ENCODE results near the gene IFNA13.

Gene IFNA13

DNA sequence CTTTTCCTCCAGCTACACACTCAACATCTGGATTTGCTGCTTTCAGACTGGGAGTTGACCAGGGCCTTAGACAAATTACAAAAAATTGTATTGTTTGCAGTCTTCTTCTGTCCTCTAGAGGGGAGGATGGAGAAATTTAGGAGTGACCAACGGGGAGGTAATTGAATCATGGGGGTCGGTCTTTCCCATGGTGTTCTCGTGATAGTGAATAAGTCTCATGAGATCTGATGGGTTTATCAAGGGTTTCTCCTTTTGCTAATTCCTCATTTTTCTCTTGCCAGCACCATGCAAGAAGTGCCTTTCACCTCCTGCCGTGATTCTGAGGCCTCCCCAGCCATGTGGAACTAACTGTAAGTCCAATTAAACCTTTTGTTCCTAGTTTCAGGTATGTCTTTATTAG, 45.3 kb upstream of the IFNA13 start:
- Histone ChIP-seq H3K14ac (ENCODE audit: low read length in 2 of 2) (no peak overlapping the region), H4K91ac (ENCODE audit: low read length) (no peak overlapping the region), H2BK12ac (ENCODE audit: low read length in 2 of 2) (no peak overlapping the region), H3K18ac (ENCODE audit: low read depth in 1 of 2, low read length in 2 of 2) (no peak overlapping the region), H3K9ac (ENCODE audit: low read length) (no peak overlapping the region), H3K9me3 (ENCODE audit: control insufficient read depth, low read length) (no peaks in the 10 kb centered on the region), H2AK5ac (ENCODE audit: low read length, severe bottlenecking) (no peak overlapping the region), H4K8ac (ENCODE audit: low read length) (no peak overlapping the region), H3K27ac (ENCODE audit: low read length, poor library complexity, severe bottlenecking) (no peak overlapping the region), H3K36me3 (ENCODE audit: control insufficient read depth in 1 of 2, insufficient read depth in 2 of 2, low read depth in 1 of 2, low read length in 2 of 2) (no peaks in the 10 kb centered on the region), H2BK15ac (ENCODE audit: low read depth, poor library complexity, severe bottlenecking) (no peak overlapping the region), H3K4me2 (ENCODE audit: low read length, poor library complexity, severe bottlenecking) (no peak overlapping the region), H2AFZ (ENCODE audit: low read depth, low read length) (no peak overlapping the region), H2BK120ac (ENCODE audit: low read depth, low read length) (no peak overlapping the region), H3K23ac (ENCODE audit: low read length in 2 of 2) (no peak overlapping the region), H3K79me1 (replicated peaks; ENCODE audit: low read length, poor library complexity, severe bottlenecking) (no peaks in the 10 kb centered on the region), H3K4ac (ENCODE audit: low read depth in 1 of 2, low read length in 2 of 2) (no peak overlapping the region), H3K4me1 (ENCODE audit: control insufficient read depth, insufficient read depth, low read depth, low read length) (peaks cover 2% of the 10 kb centered on the region), H3K4me3 (ENCODE audit: insufficient read depth in 1 of 2, low read depth in 1 of 2, low read length in 2 of 2) (no peak overlapping the region), H2BK5ac (ENCODE audit: low read depth, low read length, poor library complexity, severe bottlenecking) (no peak overlapping the region), H3K27me3 (ENCODE audit: control insufficient read depth in 1 of 2, insufficient read depth in 1 of 2, low read length in 2 of 2) (no peaks in the 10 kb centered on the region)
- WGBS, result 63% methylated on average over 4 of the region's 4 CpGs
- DNase-seq, result no peak

DNA sequence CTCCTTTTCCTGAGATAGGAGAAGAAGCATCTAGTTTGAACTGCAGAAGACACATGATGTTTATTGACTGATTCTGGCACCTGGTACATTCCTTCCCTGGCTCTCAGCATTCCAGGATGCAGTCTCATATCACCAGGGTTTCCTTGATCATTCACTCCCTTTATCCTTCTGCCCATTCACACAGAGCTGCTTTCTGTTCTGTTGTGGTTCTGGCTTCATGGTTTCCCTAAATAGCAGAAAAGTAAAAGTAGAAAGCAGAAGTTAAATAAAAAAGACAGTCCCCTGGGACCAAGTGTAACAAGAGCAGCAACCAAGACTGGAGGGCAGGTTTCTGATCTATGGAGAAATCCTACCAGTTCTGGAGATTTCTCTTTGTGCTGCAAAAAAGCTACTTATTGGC, 44.2 kb upstream of the IFNA13 start:
- Histone ChIP-seq H2AFZ (ENCODE audit: low read depth, low read length) (no peak overlapping the region), H3K4me3 (ENCODE audit: insufficient read depth in 1 of 2, low read depth in 1 of 2, low read length in 2 of 2) (no peak overlapping the region), H4K8ac (ENCODE audit: low read length) (no peak overlapping the region), H3K4me2 (ENCODE audit: low read length, poor library complexity, severe bottlenecking) (no peak overlapping the region), H3K14ac (ENCODE audit: low read length in 2 of 2) (no peak overlapping the region), H3K9ac (ENCODE audit: low read length) (no peak overlapping the region), H3K27me3 (ENCODE audit: control insufficient read depth in 1 of 2, insufficient read depth in 1 of 2, low read length in 2 of 2) (no peaks in the 10 kb centered on the region), H3K4ac (ENCODE audit: low read depth in 1 of 2, low read length in 2 of 2) (no peak overlapping the region), H2BK5ac (ENCODE audit: low read depth, low read length, poor library complexity, severe bottlenecking) (no peak overlapping the region), H2BK120ac (ENCODE audit: low read depth, low read length) (no peak overlapping the region), H3K18ac (ENCODE audit: low read depth in 1 of 2, low read length in 2 of 2) (no peak overlapping the region), H2BK12ac (ENCODE audit: low read length in 2 of 2) (no peak overlapping the region), H2AK5ac (ENCODE audit: low read length, severe bottlenecking) (no peak overlapping the region), H3K4me1 (ENCODE audit: control insufficient read depth, insufficient read depth, low read depth, low read length) (peaks cover 2% of the 10 kb centered on the region), H3K27ac (ENCODE audit: low read length, poor library complexity, severe bottlenecking) (no peak overlapping the region), H4K91ac (ENCODE audit: low read length) (no peak overlapping the region), H3K9me3 (ENCODE audit: control insufficient read depth, low read length) (no peaks in the 10 kb centered on the region), H2BK15ac (ENCODE audit: low read depth, poor library complexity, severe bottlenecking) (no peak overlapping the region), H3K79me1 (replicated peaks; ENCODE audit: low read length, poor library complexity, severe bottlenecking) (no peaks in the 10 kb centered on the region), H3K23ac (ENCODE audit: low read length in 2 of 2) (no peak overlapping the region), H3K36me3 (ENCODE audit: control insufficient read depth in 1 of 2, insufficient read depth in 2 of 2, low read depth in 1 of 2, low read length in 2 of 2) (no peaks in the 10 kb centered on the region)
- DNase-seq, result no peak

DNA sequence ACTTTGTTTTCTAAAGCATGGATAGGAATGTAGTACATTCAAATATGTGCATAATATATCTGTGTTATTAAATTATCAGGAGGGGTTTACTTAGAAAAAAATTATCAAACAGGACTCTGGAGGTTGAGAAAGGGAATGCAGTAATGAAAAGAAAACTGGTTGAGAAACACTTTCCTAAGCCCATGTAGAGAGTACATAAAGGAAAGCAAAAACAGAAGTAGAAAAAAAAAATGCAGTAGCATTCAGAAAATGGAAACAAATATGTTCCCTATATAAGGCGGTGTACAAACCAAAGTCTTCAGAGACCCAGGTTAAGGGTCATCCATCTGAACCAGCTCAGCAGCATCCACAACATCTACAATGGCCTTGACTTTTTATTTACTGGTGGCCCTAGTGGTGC, 41.0 kb upstream of the IFNA13 start, which contains the start of gene IFNA8:
Gene IFNA8 (plus strand): TSS at position 301 of the 400 bp plus-strand sequence. CDS start 60 bp downstream, at position 361.
- no peak within 1 kb of the TSS for H3K23ac ChIP-seq (ENCODE audit: low read length in 2 of 2)

DNA sequence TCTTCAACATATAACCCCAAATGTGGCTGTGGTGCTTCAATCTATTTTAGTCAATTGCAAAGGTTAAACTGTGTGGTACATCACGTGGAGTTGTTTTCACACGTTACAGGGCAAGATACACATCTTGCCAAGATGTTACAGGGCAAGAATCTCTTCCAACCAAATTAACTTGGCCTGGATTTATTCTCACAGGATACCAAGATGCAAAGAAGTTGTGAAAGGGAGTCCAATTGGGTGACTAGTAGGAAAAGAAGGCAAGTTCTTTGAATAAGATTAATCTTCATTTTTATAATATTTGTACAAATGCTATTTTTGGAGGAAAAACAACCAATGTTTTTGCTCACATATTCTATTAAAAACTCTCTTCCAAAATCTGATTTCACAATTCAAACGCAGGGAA, 36.3 kb upstream of the IFNA13 start:
- Histone ChIP-seq H2BK5ac (ENCODE audit: low read depth, low read length, poor library complexity, severe bottlenecking) (no peak overlapping the region), H4K91ac (ENCODE audit: low read length) (no peak overlapping the region), H2BK12ac (ENCODE audit: low read length in 2 of 2) (no peak overlapping the region), H2AFZ (ENCODE audit: low read depth, low read length) (no peak overlapping the region), H2AK5ac (ENCODE audit: low read length, severe bottlenecking) (no peak overlapping the region), H3K23ac (ENCODE audit: low read length in 2 of 2) (no peak overlapping the region), H3K36me3 (ENCODE audit: control insufficient read depth in 1 of 2, insufficient read depth in 2 of 2, low read depth in 1 of 2, low read length in 2 of 2) (no peaks in the 10 kb centered on the region), H3K4me2 (ENCODE audit: low read length, poor library complexity, severe bottlenecking) (no peak overlapping the region), H3K27ac (ENCODE audit: low read length, poor library complexity, severe bottlenecking) (no peak overlapping the region), H3K4ac (ENCODE audit: low read depth in 1 of 2, low read length in 2 of 2) (no peak overlapping the region), H3K18ac (ENCODE audit: low read depth in 1 of 2, low read length in 2 of 2) (no peak overlapping the region), H4K8ac (ENCODE audit: low read length) (no peak overlapping the region), H3K4me1 (ENCODE audit: control insufficient read depth, insufficient read depth, low read depth, low read length) (peaks cover 5% of the 10 kb centered on the region), H3K4me3 (ENCODE audit: insufficient read depth in 1 of 2, low read depth in 1 of 2, low read length in 2 of 2) (no peak overlapping the region), H3K9ac (ENCODE audit: low read length) (no peak overlapping the region), H3K9me3 (ENCODE audit: control insufficient read depth, low read length) (no peaks in the 10 kb centered on the region), H3K27me3 (ENCODE audit: control insufficient read depth in 1 of 2, insufficient read depth in 1 of 2, low read length in 2 of 2) (peaks cover 0 to 9% of the 10 kb centered on the region in 2 experiments), H3K79me1 (replicated peaks; ENCODE audit: low read length, poor library complexity, severe bottlenecking) (no peaks in the 10 kb centered on the region), H3K14ac (ENCODE audit: low read length in 2 of 2) (no peak overlapping the region), H2BK120ac (ENCODE audit: low read depth, low read length) (no peak overlapping the region), H2BK15ac (ENCODE audit: low read depth, poor library complexity, severe bottlenecking) (no peak overlapping the region)
- no peak for DNase-seq
- WGBS, result 97% methylated on average over 3 of the region's 3 CpGs

More for the DNA sequence above, 41.0 kb upstream of the IFNA13 start, which contains the start of gene IFNA8:
- Histone ChIP-seq H3K4me2 (ENCODE audit: low read length, poor library complexity, severe bottlenecking) (no peak within 1 kb of the TSS), H3K18ac (ENCODE audit: low read depth in 1 of 2, low read length in 2 of 2) (no peak within 1 kb of the TSS), H2AFZ (ENCODE audit: low read depth, low read length) (no peak within 1 kb of the TSS), H3K14ac (ENCODE audit: low read length in 2 of 2) (no peak within 1 kb of the TSS), H3K36me3 (ENCODE audit: control insufficient read depth in 1 of 2, insufficient read depth in 2 of 2, low read depth in 1 of 2, low read length in 2 of 2) (no peaks in the 10 kb centered on the region), H3K27ac (ENCODE audit: low read length, poor library complexity, severe bottlenecking) (no peak within 1 kb of the TSS), H2BK15ac (ENCODE audit: low read depth, poor library complexity, severe bottlenecking) (no peak within 1 kb of the TSS), H3K4me3 (ENCODE audit: insufficient read depth in 1 of 2, low read depth in 1 of 2, low read length in 2 of 2) (no peak within 1 kb of the TSS), H3K9ac (ENCODE audit: low read length) (no peak within 1 kb of the TSS), H3K27me3 (ENCODE audit: control insufficient read depth in 1 of 2, insufficient read depth in 1 of 2, low read length in 2 of 2) (no peaks in the 10 kb centered on the region), H3K4ac (ENCODE audit: low read depth in 1 of 2, low read length in 2 of 2) (no peak within 1 kb of the TSS), H2AK5ac (ENCODE audit: low read length, severe bottlenecking) (no peak within 1 kb of the TSS), H4K8ac (ENCODE audit: low read length) (no peak within 1 kb of the TSS), H2BK12ac (ENCODE audit: low read length in 2 of 2) (no peak within 1 kb of the TSS), H2BK5ac (ENCODE audit: low read depth, low read length, poor library complexity, severe bottlenecking) (no peak within 1 kb of the TSS), H3K9me3 (ENCODE audit: control insufficient read depth, low read length) (no peaks in the 10 kb centered on the region), H4K91ac (ENCODE audit: low read length) (no peak within 1 kb of the TSS), H3K4me1 (ENCODE audit: control insufficient read depth, insufficient read depth, low read depth, low read length) (no peaks in the 10 kb centered on the region), H2BK120ac (ENCODE audit: low read depth, low read length) (no peak within 1 kb of the TSS), H3K79me1 (replicated peaks; ENCODE audit: low read length, poor library complexity, severe bottlenecking) (no peaks in the 10 kb centered on the region)
- DNase-seq, result no peak
- 98% methylated on average over 1 of the region's 1 CpG for WGBS

Measured in mesenchymal stem cell (in vitro differentiated cells and primary cell).